H1 (cell line): ENCODE measurements around the gene DNAJC27. TPM values are rescaled to one million over a fixed set of nuclear protein-coding genes. Genes with fewer than 3 reads are reported as not detected.

Experiments used
- CTCF ChIA-PET: fragments of 300-600 bp; sonication (Branson Sonifier 250); formaldehyde crosslinking; loops from one replicate; lab custom pipeline; 2021; ENCODE audit not compliant: partially characterized antibody; lab: Charles Lee
- POLR2A ChIA-PET: fragments of 300-600 bp; sonication (Branson Sonifier 250); formaldehyde crosslinking; loops from one replicate; lab custom pipeline; 2021; ENCODE audit warnings: inconsistent platforms; ENCODE audit not compliant: partially characterized antibody; lab: Charles Lee
- DNase-seq, 2 experiments: peaks; one replicate each; pipeline versions ENCODE4 v3.0.0 to v3.0.0-alpha.2; 2010 to 2022; ENCODE audit warnings: low spot score in 2 of 2, low read depth in 1 of 2, mixed read lengths in 1 of 2
- FAIRE-seq: peaks from 2 replicates; lab custom pipeline; 2011; peaks lifted over from hg19 to GRCh38; lab: Jason Lieb, UNC
- H2AFZ ChIP-seq: 2 replicates; pipeline ENCODE4 v1.8.1; 2012; ENCODE audit warnings: low read length, inconsistent platforms
- H2AK5ac ChIP-seq: 2 replicates; pipeline ENCODE4 v1.6.1; 2013; ENCODE audit warnings: low read depth, low read length
- H2BK120ac ChIP-seq: replicated peaks from 2 replicates; pipeline ENCODE3; 2013; ENCODE audit warnings: low read depth, low read length, inconsistent platforms
- H2BK12ac ChIP-seq: 2 replicates; pipeline ENCODE4 v1.6.1; 2013; ENCODE audit warnings: low read depth, low read length
- H2BK15ac ChIP-seq: 2 replicates; pipeline ENCODE4 v1.6.1; 2013; ENCODE audit warnings: low read length
- H2BK20ac ChIP-seq: 2 replicates; pipeline ENCODE4 v1.6.1; 2013; ENCODE audit warnings: low read length
- H2BK5ac ChIP-seq: 2 replicates; pipeline ENCODE4 v1.6.1; 2013; ENCODE audit warnings: low read depth, low read length
- H3K14ac ChIP-seq: 2 replicates; pipeline ENCODE4 v1.6.1; 2013; ENCODE audit warnings: inconsistent platforms; ENCODE audit not compliant: insufficient read length
- H3K18ac ChIP-seq: 2 replicates; pipeline ENCODE4 v1.6.1; 2013; ENCODE audit warnings: low read length; ENCODE audit errors: extremely low read depth
- H3K23ac ChIP-seq: 2 replicates; pipeline ENCODE4 v1.6.1; 2013; ENCODE audit warnings: inconsistent platforms; ENCODE audit not compliant: insufficient read length
- H3K23me2 ChIP-seq: 2 replicates; pipeline ENCODE4 v1.6.1; 2013; ENCODE audit warnings: low read depth, low read length
- H3K27ac ChIP-seq: 2 replicates; pipeline ENCODE4 v1.6.1; 2011; ENCODE audit warnings: low read depth, low read length, inconsistent platforms
- H3K27me3 ChIP-seq, 4 experiments: replicated peaks in 1 of 4; 1 replicate in 1 of 4; 2 replicates in 3 of 4; pipeline versions ENCODE4 v1.6.1 to v1.8.1; 2011 to 2013; ENCODE audit warnings: low read length in 3 of 4, mild to moderate bottlenecking in 3 of 4, inconsistent platforms in 2 of 4, mixed read lengths in 2 of 4, moderate library complexity in 1 of 4; ENCODE audit not compliant: control insufficient read depth in 3 of 4, insufficient read depth in 3 of 4; ENCODE audit errors: extremely low read depth in 1 of 4
- H3K36me3 ChIP-seq, 4 experiments: 2 replicates each; pipeline versions ENCODE4 v1.6.1 to v1.8.1; 2011 to 2013; ENCODE audit warnings: mild to moderate bottlenecking in 4 of 4, low read length in 3 of 4, moderate library complexity in 2 of 4, control low read depth in 1 of 4, inconsistent platforms in 1 of 4; ENCODE audit not compliant: insufficient read depth in 4 of 4, control insufficient read depth in 2 of 4
- H3K4ac ChIP-seq: replicated peaks from 2 replicates; pipeline ENCODE3; 2013; ENCODE audit warnings: low read length, low read depth, mixed read lengths, inconsistent platforms; ENCODE audit not compliant: insufficient read length
- H3K4me1 ChIP-seq, 4 experiments: replicated peaks in 1 of 4; 1 replicate in 1 of 4; 2 replicates in 3 of 4; pipeline versions ENCODE4 v1.6.1 to v1.8.1; 2011 to 2013; ENCODE audit warnings: low read length in 3 of 4, inconsistent platforms in 2 of 4, mixed read lengths in 1 of 4; ENCODE audit not compliant: insufficient read depth in 4 of 4, control insufficient read depth in 3 of 4
- H3K4me2 ChIP-seq, 2 experiments: 2 replicates each; pipeline versions ENCODE4 v1.6.1 to v1.8.1; 2011 to 2013; ENCODE audit warnings: low read depth in 2 of 2, low read length in 2 of 2, control low read depth in 1 of 2, inconsistent platforms in 1 of 2, mild to moderate bottlenecking in 1 of 2; ENCODE audit not compliant: insufficient read depth in 1 of 2
- H3K4me3 ChIP-seq, 4 experiments: fragments of 200-600, 300-600 bp in 1 of 4; sonication (generic), shearing (Covaris generic), sonication (Bioruptor Twin) in 1 of 4; 2 replicates each; pipeline versions ENCODE4 v1.5.1 to v1.8.1; 2011 to 2016; ENCODE audit warnings: low read length in 4 of 4, low read depth in 3 of 4, control low read depth in 2 of 4, inconsistent platforms in 2 of 4, mild to moderate bottlenecking in 2 of 4, mixed read lengths in 1 of 4, moderate library complexity in 1 of 4; ENCODE audit not compliant: insufficient read depth in 2 of 4; ENCODE audit errors: extremely low read depth in 1 of 4
- H3K56ac ChIP-seq: replicated peaks from 2 replicates; pipeline ENCODE3; 2013; ENCODE audit warnings: low read depth, mild to moderate bottlenecking, mixed read lengths, low read length, inconsistent platforms; ENCODE audit not compliant: insufficient read length
- H3K79me1 ChIP-seq: 2 replicates; pipeline ENCODE4 v1.6.1; 2013; ENCODE audit warnings: low read depth, low read length, control low read depth
- H3K79me2 ChIP-seq, 2 experiments: 2 replicates each; pipeline versions ENCODE4 v1.6.1 to v1.8.1; 2012 to 2013; ENCODE audit warnings: low read length in 2 of 2, mild to moderate bottlenecking in 2 of 2, inconsistent platforms in 1 of 2; ENCODE audit not compliant: insufficient read depth in 2 of 2, control insufficient read depth in 1 of 2
- H3K9ac ChIP-seq, 4 experiments: replicated peaks in 1 of 4; 1 replicate in 1 of 4; 2 replicates in 3 of 4; pipeline versions ENCODE4 v1.6.1 to v1.8.1; 2011 to 2013; ENCODE audit warnings: low read depth in 3 of 4, low read length in 3 of 4, control low read depth in 2 of 4, mild to moderate bottlenecking in 2 of 4, moderate library complexity in 2 of 4, inconsistent platforms in 1 of 4; ENCODE audit errors: extremely low read depth in 1 of 4
- H3K9me3 ChIP-seq, 2 experiments: 2 replicates each; pipeline versions ENCODE4 v1.6.1 to v1.8.1; 2012 to 2013; ENCODE audit warnings: mild to moderate bottlenecking in 2 of 2, moderate library complexity in 2 of 2, control low read depth in 1 of 2, inconsistent platforms in 1 of 2, low read depth in 1 of 2, low read length in 1 of 2, mixed read lengths in 1 of 2; ENCODE audit not compliant: insufficient read depth in 2 of 2
- H4K20me1 ChIP-seq, 2 experiments: replicated peaks in 1 of 2; 2 replicates each; pipeline versions ENCODE3 to v1.8.1; 2011 to 2013; ENCODE audit warnings: inconsistent platforms in 2 of 2, low read length in 2 of 2, mild to moderate bottlenecking in 1 of 2; ENCODE audit not compliant: insufficient read depth in 2 of 2, control insufficient read depth in 1 of 2
- H4K5ac ChIP-seq: 2 replicates; pipeline ENCODE4 v1.6.1; 2013; ENCODE audit warnings: low read length, low read depth, mixed read lengths, inconsistent platforms; ENCODE audit not compliant: insufficient read length
- H4K8ac ChIP-seq: 2 replicates; pipeline ENCODE4 v1.8.0; 2013; ENCODE audit warnings: mild to moderate bottlenecking, moderate library complexity, low read length, inconsistent platforms; ENCODE audit not compliant: insufficient read depth; ENCODE audit errors: extremely low read depth
- H4K91ac ChIP-seq: replicated peaks from 2 replicates; pipeline ENCODE3; 2013; ENCODE audit warnings: low read length, mixed read lengths, inconsistent platforms; ENCODE audit not compliant: insufficient read length
- BCL11A ChIP-seq, 2 experiments: IDR thresholded peaks; one replicate each; pipeline ENCODE4 v1.6.1; 2011; ENCODE audit warnings: low read depth in 2 of 2, low read length in 2 of 2, mild to moderate bottlenecking in 2 of 2
- BRCA1 ChIP-seq: IDR thresholded peaks from 2 replicates; pipeline ENCODE4 v1.6.1; 2012; ENCODE audit warnings: low read depth, low read length, improper control_type of control experiment
- CHD2 ChIP-seq: IDR thresholded peaks from 2 replicates; pipeline ENCODE4 v1.6.1; 2012; ENCODE audit warnings: low read length, improper control_type of control experiment
- GTF2F1 ChIP-seq: IDR thresholded peaks from 2 replicates; pipeline ENCODE4 v1.6.1; 2012; ENCODE audit warnings: low read depth, low read length, improper control_type of control experiment, borderline replicate concordance
- RBBP5 ChIP-seq: IDR thresholded peaks from 2 replicates; pipeline ENCODE4 v1.7.1; 2012; ENCODE audit warnings: low read depth, mild to moderate bottlenecking, inconsistent platforms, low read length, moderate library complexity, borderline replicate concordance
- RFX5 ChIP-seq: IDR thresholded peaks from 2 replicates; pipeline ENCODE4 v1.6.1; 2011; ENCODE audit warnings: low read depth, low read length, improper control_type of control experiment, borderline replicate concordance
- SIX5 ChIP-seq: IDR thresholded peaks from 2 replicates; pipeline ENCODE4 v1.6.1; 2011; ENCODE audit warnings: mild to moderate bottlenecking, low read depth, low read length
- SRF ChIP-seq: IDR thresholded peaks from 2 replicates; pipeline ENCODE4 v1.6.1; 2011; ENCODE audit warnings: mild to moderate bottlenecking, low read depth, low read length, moderate library complexity
- TAF1 ChIP-seq: IDR thresholded peaks from 2 replicates; pipeline ENCODE4 v1.6.1; 2011; ENCODE audit warnings: mild to moderate bottlenecking, low read depth, low read length
- TCF12 ChIP-seq: IDR thresholded peaks from 2 replicates; pipeline ENCODE4 v1.6.1; 2011; ENCODE audit warnings: low read depth, mild to moderate bottlenecking, low read length
- YY1 ChIP-seq: IDR thresholded peaks from 2 replicates; pipeline ENCODE4 v1.6.1; 2011; ENCODE audit warnings: low read depth, mild to moderate bottlenecking, low read length
- ZNF274 ChIP-seq: IDR thresholded peaks from 2 replicates; pipeline ENCODE4 v1.7.0; 2012; ENCODE audit warnings: low read length, borderline replicate concordance; ENCODE audit errors: extremely low read depth
- WGBS, 2 experiments: shearing (Covaris generic) in 1 of 2; methylation state at CpG; one replicate each; pipeline versions ENCODE4 v1.1.6 to v1.1.7; 2013 to 2015; ENCODE audit warnings: low lambda C conversion rate in 2 of 2, mixed read lengths in 2 of 2, inconsistent platforms in 1 of 2, low coverage in 1 of 2, missing lambda C conversion rate in 1 of 2; ENCODE audit not compliant: insufficient replicate concordance in 2 of 2, insufficient coverage in 1 of 2, insufficient read length in 1 of 2; ENCODE audit errors: extremely low coverage in 1 of 2, missing lambda C conversion rate in 1 of 2; 5-methylcytosine and 5-hydroxymethylcytosine counted together
- polyA plus RNA-seq, 7 experiments: library from polyadenylated mRNA; depleted of rRNA in 3 of 7; stranded (reverse) in 5 of 7; unstranded in 2 of 7; fragments of >200 nt in 5 of 7; fragments of 200-250 nt in 2 of 7; gene quantifications; 1 replicate in 5 of 7; 2 replicates in 1 of 7; 4 replicates in 1 of 7; pipeline versions ENCODE4 v1.2.1 to v1.2.3, GENCODE V29; 2011 to 2013; ENCODE audit warnings: missing spikeins in 2 of 7, mixed read lengths in 2 of 7
- total RNA-seq: library from RNA; stranded (reverse); fragmentation: NEBNext Ultra II Directional; extraction: Animal tissue kit (Norgen Biotek cat#: 25700); gene quantifications from 2 replicates; pipeline ENCODE4 v1.2.1, GENCODE V29; 2021

Gene DNAJC27
- total and polyA plus RNA-seq, 2 of the 8 experiments (the other 6 are each of a cell fraction or from before 2014, with no cell fraction given) = 1.4 to 4.5 TPM

DNA sequence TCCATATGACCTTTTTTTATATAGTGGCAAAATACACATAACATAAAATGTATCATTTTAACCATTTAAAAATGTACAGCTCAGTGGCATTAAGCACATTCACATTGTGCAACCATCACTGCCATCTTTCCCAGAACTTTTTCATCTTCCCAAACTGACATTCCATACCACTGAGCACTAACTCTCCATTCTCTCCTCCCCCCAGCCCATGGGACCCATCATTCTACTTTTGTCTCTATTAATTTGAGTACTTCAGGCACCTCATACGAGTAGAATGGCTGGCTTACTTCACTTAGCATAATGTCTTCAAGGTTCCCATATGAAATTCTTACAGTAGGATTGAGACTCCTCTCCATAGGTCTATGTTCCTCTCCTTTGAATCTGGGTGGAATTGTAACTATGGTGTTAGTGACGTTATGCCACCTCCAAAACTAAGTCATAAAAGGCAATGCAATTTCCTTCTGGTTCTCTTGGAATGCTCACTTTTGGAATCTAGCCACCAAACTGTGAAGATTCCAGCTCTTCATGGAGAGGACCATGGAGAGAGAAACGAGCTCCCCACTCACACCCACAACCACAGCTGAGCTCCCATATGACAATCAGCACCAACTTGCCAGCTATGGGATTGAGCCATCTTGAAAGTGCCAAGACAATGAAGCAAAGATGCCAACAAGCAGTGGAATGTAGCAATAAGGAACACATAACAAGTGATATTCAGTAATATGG lies 9.8 kb upstream of the DNAJC27 start:
- CTCF ChIA-PET = interaction anchor here (0.6 to 1.6 kb wide), 6 partner anchors 12 to 246 kb away, joined by 3 to 6 read pairs (median 3); no protein-coding TSS in a partner anchor
- Histone ChIP-seq H3K23me2 (no peaks in the 10 kb centered on the region), H3K56ac (no peak overlapping the region), H3K79me2 (no peaks in the 10 kb centered on the region), H2BK5ac (no peak overlapping the region), H3K14ac (no peak overlapping the region), H3K27me3 (no peaks in the 10 kb centered on the region), H2BK12ac (no peak overlapping the region), H3K4me1 (peaks cover 0 to 7% (median 0%) of the 10 kb centered on the region in 4 experiments; a peak in 2 of 7 replicates), H2BK120ac (no peak overlapping the region), H2AFZ (no peak overlapping the region), H3K27ac (no peak overlapping the region), H3K23ac (no peak overlapping the region), H3K9me3 (no peaks in the 10 kb centered on the region), H2BK15ac (no peak overlapping the region), H4K8ac (no peak overlapping the region), H3K4me2 (no peak overlapping the region), H4K91ac (no peak overlapping the region), H3K79me1 (no peaks in the 10 kb centered on the region), H4K5ac (no peak overlapping the region), H3K4ac (no peak overlapping the region), H4K20me1 (no peaks in the 10 kb centered on the region), H3K36me3 (no peaks in the 10 kb centered on the region), H2BK20ac (no peak overlapping the region), H2AK5ac (no peak overlapping the region), H3K4me3 (no peak overlapping the region), H3K9ac (no peak overlapping the region), H3K18ac (no peak overlapping the region)
- TF ChIP-seq BRCA1 (no peak), CHD2 (no peak), TAF1 (no peak), SIX5 (no peak), BCL11A (IDR thresholded peaks at IDR 0.05; ENCODE audit: low read depth in 2 of 2, low read length in 2 of 2) (no peak), RFX5 (no peak), GTF2F1 (no peak), YY1 (no peak), ZNF274 (no peak), SRF (no peak), TCF12 (no peak), RBBP5 (no peak)
- FAIRE-seq = no peak
- POLR2A ChIA-PET = interaction anchor here (0.6 to 1.1 kb wide), 3 partner anchors 8 to 865 kb away, joined by 3 read pairs; no protein-coding TSS in a partner anchor
- WGBS, 2 experiments = 87% methylated on average over 3 of the region's 3 CpGs; no CpG with 5 or more reads in 1 of the 2 experiments
- no peak for DNase-seq
